ENCODE measurements around the gene BCL6.
A peak's percentile ranks its signal among the peaks of the same experiment; 100 is the strongest.

BCL6 gene

DNA sequence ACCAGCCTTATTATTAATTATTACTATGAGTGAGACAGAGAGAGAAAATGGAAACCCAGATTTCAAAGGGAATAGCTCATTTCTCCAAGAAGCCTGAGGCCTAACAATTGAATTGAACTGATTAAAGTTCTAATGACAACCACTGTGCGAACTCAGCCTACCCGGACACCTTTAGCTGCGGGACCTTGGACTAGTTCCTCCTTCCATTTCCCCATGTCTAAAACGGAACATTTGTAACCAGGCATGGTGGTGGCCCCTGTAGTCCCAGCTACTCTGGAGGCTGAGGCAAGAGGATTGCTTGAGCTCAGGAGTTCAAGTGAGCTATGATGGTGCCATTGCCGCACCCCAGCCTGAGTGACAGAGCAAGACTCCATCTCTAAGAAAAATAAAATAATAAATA, 26.5 kb downstream of the BCL6 start:
- DNase-seq (ENCODE audit: low read depth): no peak
- H3K4me3 ChIP-seq (ENCODE audit: low read depth, low read length): no peak overlapping the region
- TF ChIP-seq, protein P1, sequence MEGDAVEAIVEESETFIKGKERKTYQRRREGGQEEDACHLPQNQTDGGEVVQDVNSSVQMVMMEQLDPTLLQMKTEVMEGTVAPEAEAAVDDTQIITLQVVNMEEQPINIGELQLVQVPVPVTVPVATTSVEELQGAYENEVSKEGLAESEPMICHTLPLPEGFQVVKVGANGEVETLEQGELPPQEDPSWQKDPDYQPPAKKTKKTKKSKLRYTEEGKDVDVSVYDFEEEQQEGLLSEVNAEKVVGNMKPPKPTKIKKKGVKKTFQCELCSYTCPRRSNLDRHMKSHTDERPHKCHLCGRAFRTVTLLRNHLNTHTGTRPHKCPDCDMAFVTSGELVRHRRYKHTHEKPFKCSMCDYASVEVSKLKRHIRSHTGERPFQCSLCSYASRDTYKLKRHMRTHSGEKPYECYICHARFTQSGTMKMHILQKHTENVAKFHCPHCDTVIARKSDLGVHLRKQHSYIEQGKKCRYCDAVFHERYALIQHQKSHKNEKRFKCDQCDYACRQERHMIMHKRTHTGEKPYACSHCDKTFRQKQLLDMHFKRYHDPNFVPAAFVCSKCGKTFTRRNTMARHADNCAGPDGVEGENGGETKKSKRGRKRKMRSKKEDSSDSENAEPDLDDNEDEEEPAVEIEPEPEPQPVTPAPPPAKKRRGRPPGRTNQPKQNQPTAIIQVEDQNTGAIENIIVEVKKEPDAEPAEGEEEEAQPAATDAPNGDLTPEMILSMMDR (IDR thresholded peaks at IDR 0.05; ENCODE audit: insufficient read depth, low read depth, low read length, missing control alignments): no peak

DNA sequence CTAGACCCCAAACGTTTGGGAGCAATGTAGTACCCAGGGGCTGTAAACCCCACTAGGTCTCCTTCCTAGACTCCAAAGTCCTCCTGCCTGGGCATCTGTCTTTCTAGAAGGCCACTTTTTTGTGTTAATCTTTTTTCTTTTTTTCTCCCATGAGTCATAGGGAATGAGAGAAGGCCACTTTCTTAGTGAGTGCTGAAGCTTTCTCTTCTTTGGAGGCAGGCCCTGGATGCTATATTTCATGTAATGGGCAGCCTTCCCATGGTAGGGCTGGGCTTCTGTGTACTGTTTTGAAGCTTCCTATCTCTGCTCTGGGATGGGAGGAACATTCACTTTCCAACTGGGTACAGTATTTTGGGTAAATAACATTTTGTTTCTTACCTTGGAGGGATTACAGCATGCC, 27.7 kb downstream of the BCL6 start:
- TF ChIP-seq, protein P1 (IDR thresholded peaks at IDR 0.05; ENCODE audit: insufficient read depth, low read depth, low read length, missing control alignments): no peak
- no peak for DNase-seq (ENCODE audit: low read depth)
- no peak overlapping the region for H3K4me3 ChIP-seq (ENCODE audit: low read depth, low read length)

DNA sequence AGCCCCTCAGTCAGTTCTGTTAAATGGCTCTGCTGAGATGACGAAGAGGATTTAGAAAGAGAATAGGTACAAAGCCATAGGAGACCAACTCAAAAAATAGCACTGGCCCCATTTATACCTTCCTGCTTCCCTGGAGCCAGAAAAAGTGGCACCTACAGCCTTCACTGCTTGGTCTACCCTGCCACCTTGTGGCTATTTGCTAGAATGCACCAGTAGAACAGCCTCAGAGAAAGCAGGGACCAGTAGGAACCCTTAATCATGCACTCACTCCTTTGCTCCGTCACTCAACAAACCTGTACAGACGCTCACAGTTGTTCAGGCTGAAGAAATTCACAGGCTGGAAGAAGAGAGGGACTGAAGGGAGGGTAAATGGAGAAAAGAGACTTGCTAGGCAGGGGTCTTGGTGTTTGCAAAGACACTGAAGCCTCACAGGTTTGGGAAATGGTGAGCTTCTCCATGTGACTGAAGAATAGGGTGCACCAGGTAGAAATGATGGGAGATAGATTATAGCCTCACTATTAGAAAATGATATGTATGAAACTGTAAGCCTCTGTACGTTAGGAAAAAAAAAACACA, 30.8 kb downstream of the BCL6 start:
- no peak overlapping the region for H3K4me3 ChIP-seq (ENCODE audit: low read depth, low read length)

DNA sequence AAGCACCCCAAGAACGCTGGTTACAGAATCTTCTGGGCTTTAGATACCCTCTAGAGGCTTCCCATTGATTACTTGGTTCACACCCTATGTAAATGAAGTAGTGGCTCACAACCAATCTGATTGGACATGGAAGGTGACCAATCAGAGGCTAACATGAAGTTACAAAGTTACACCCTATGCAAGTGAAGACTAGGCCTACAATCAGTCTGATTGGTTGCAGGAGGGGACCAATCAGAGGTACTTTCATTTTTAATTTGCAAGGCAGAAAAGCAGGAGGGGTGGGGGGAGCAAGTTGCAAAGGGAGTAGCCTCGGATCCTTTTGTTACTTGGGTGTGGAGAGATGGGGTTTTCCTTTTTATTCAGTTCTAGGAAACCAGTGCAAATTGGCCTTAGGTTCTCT, 31.8 kb downstream of the BCL6 start:
- DNase-seq (ENCODE audit: low read depth): peak; percentile 48
- TF ChIP-seq, protein P1 (IDR thresholded peaks at IDR 0.05; ENCODE audit: insufficient read depth, low read depth, low read length, missing control alignments): no peak

More for the DNA sequence above, 30.8 kb downstream of the BCL6 start:
- DNase-seq (ENCODE audit: low read depth): peak; percentile 72
- TF ChIP-seq, protein P1 (IDR thresholded peaks at IDR 0.05; ENCODE audit: insufficient read depth, low read depth, low read length, missing control alignments): peak; percentile 91

DNA sequence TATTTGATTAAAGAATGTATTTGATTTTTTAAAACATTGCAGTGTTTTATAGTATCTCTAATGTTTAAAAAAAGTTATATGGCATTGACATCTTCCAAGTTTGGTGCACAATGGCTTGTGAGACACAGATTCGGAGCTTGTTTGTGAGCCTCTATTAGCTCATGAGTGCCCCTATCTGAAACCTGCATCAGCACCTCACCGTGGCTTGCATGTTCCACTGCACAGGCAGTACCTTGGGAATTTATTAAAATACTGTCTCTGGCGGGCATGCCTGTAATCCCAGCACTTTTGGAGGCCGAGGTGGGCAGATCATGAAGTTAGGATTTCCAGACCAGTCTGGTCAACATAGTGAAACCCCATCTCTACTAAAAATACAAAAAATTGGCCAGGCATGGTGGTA, 36.1 kb downstream of the BCL6 start:
- H3K4me3 ChIP-seq (ENCODE audit: low read depth, low read length): no peak overlapping the region
- DNase-seq (ENCODE audit: low read depth): no peak

More for the DNA sequence above, 31.8 kb downstream of the BCL6 start:
- H3K4me3 ChIP-seq (ENCODE audit: low read depth, low read length): no peak overlapping the region

DNA sequence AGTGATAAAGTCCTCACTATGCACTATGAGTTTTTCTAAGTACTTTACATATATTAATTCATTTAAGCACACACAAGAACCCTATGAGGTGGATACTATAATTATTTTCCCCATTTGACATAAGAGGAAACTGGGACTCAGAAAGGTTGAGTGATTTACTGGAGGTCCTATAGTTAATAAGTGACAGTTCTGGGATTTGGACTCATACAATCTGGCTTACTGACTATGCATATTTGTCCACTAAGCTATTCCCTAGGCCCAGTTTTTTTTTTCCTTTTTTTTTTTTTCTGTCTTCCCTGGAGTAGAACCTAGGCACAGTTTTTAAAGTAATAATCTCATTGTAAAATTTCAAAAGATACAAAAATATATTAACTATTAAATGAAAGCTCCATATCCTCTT, 36.6 kb downstream of the BCL6 start:
- no peak for DNase-seq (ENCODE audit: low read depth)
- H3K4me3 ChIP-seq (ENCODE audit: low read depth, low read length): no peak overlapping the region
- TF ChIP-seq, protein P1 (IDR thresholded peaks at IDR 0.05; ENCODE audit: insufficient read depth, low read depth, low read length, missing control alignments): no peak

More for the DNA sequence above, 36.1 kb downstream of the BCL6 start:
- TF ChIP-seq, protein P1 (IDR thresholded peaks at IDR 0.05; ENCODE audit: insufficient read depth, low read depth, low read length, missing control alignments): no peak

DNA sequence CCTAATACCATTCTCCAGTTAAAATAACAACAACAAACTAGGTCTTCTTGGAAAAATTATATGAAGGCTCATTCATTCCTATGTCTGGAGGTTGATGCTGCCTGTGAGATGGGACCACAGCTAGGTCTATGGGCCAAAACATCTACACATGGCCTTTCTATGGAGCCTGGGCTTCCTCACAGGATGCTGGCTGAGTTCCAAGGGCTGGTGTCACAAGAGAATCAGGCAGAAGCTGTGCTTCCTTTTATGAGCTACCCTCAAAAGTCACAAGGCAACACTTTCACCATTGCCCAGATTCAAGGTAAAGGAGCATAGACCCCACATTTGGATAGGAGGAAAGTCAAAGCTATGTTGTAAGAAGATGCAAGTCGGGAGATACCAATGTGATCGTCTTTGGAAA, 38.3 kb downstream of the BCL6 start:
- TF ChIP-seq, protein P1 (IDR thresholded peaks at IDR 0.05; ENCODE audit: insufficient read depth, low read depth, low read length, missing control alignments): no peak
- H3K4me3 ChIP-seq (ENCODE audit: low read depth, low read length): no peak overlapping the region
- no peak for DNase-seq (ENCODE audit: low read depth)
